GM21717 (cell line): ENCODE data around the gene NEUROG3.

Experiments used
- ATAC-seq: cut with Tn5 transposase; IDR thresholded peaks from one replicate; pipeline ENCODE4 v1.9.1; 2021; ENCODE audit warnings: mild to moderate bottlenecking, moderate library complexity; ENCODE audit not compliant: unreplicated experiment

NEUROG3 gene, protein sequence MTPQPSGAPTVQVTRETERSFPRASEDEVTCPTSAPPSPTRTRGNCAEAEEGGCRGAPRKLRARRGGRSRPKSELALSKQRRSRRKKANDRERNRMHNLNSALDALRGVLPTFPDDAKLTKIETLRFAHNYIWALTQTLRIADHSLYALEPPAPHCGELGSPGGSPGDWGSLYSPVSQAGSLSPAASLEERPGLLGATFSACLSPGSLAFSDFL

DNA sequence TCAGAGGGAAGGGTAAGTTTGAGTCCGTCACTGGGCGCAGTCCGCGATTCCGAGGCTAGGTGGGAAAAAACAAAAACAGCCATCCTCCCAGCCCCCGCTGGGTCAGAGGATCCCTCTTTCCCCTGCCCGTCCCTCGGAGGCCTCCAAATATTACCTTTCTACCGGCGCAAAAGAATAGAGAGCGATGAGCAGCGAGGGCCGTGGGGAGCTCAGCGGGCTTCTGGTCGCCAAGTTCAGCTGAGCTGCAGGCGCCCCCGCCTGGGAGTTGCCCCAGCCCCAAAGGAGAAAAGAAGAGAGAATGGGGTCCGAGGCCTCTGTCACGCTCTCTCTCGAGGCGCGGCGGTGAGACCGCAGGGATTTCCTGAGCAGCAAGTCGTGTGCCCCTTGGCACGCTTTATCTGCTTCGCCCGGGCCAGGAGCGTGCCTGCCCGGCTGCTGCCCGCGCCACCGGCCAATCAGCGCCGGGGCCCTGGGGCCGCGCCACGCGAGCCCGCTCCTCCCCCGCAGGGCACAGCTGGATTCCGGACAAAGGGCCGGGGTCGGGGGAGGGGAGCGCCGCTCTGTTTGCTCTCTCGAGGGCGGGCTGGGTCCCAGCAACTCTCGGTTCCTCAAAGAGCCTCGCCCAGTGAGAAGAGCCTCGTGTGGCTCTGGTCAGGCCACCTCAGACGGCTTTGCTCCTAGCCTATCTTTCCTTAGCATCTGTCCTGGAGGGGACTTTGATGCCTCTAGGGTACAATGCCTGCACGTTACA, at the start of gene NEUROG3:
Gene NEUROG3 (minus strand): TSS at position 367 of the 751 bp plus-strand sequence. CDS start 379 bp downstream, outside the sequence.
- peak; percentile 58 for ATAC-seq

DNA sequence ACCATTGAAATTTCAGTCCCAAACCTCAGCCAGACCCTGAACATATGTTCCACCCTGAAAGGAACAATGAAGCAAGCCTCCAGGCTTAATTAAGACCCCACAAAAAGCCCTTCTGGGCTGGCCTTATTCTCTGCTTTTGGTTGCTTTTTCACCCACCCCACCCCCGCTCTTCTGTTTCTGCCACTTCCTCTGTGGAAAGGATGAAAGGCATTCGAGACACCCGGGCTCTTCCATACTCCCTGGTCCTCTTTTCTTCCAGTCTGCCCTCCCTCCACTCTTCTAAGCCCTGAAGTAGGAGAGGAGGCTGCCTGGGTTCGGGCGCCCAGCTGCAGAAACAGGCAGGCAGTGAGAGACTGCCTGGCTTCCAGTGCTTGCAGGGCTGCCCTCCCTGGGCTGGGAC, 47.4 kb upstream of the NEUROG3 start:
- ATAC-seq, result no peak

DNA sequence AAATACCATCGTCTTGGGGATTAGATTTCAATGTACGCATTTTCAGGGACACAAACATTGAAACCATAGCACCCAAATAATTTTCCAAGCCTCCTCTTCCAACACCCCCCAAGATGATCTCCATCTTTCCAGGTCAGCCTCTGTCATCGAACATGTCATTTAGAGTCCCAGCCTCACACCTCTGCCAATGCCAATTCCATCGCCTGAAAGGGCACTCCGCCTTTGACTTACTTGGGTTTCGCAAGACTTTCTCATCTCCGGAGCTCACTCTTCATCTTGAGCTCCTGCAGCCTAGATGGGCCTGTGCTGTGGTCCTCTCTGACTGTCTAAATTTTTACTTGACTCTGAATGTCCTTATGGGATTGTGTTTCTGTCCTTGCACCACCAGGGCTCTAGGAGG, 46.4 kb upstream of the NEUROG3 start:
- no peak for ATAC-seq

DNA sequence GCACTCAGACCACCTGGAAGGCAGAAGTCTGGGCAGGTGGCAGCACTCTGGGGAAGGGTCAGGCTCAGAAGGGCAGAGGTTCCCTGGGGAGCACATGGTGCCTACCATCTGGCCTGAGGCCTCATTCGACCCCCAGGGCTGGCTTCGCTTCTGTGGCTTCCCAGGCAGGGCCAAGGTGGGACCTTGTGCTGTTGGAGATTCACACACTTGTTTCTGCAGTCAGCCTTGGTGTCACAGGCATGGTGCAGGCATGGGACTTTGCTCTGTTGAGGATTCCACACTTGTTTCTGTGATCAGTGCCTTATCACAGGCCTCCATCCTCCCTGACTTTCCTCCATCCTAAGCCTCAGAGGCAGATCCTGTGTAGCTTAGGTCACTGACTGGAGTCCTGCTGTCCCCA, 45.5 kb upstream of the NEUROG3 start:
- ATAC-seq, result no peak

DNA sequence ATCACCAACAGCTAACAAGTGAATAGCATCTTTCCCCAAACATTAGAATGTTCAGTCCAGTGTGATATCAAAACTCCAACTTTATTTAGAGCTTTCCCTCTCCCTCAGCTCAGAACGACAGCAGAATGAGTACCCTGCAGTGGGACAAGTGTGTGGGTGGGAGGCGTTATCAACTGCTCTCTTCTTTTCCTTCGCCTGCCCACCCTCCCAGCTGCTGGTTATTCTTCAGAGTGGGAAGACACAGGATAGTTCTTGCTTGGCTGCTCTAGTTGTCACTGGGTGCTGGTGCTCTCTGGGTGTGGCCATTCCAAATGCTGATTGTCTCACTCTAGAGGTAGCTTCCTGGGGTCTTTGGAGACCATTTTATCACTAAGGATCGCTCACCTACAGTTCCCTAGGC, 43.1 kb upstream of the NEUROG3 start:
- no peak for ATAC-seq

DNA sequence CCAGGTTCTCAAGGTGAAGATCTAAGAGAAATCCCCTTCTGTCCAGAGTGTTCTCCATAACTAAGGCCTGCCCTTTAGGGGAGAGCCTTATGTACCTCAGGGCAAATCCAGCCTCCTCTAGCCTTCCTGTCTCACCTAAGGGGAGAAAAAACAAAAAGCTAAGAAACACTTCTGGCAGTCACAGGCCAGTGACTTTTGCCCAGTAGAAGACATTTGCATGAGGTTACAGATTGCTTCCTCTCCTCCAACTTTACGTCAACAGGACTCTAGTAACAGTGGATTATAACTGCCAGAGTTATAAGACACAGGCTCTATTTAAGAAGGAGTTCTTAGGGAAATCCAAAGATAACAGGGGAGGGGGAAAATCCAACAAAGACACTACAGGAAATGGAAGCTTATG, 40.9 kb upstream of the NEUROG3 start:
- no peak for ATAC-seq

DNA sequence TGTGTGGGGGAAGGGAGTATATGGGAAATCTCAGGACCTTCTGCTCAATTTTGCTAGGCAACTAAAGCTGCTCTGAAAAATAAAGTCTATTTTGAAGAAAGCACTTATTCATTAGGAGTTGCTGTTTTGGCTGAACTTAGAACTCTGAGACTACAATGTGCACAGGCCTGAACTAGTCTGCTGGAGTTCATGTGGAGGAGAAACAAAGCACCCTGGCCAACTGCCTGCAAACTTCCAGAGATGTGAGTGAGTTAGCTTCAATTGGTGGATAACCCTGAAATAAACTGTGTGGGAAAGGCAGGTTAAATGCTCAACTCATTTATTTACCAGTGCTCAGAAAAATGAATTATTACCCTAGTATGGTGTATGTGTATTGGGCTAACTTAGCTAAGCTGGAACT, 39.5 kb upstream of the NEUROG3 start:
- no peak for ATAC-seq

DNA sequence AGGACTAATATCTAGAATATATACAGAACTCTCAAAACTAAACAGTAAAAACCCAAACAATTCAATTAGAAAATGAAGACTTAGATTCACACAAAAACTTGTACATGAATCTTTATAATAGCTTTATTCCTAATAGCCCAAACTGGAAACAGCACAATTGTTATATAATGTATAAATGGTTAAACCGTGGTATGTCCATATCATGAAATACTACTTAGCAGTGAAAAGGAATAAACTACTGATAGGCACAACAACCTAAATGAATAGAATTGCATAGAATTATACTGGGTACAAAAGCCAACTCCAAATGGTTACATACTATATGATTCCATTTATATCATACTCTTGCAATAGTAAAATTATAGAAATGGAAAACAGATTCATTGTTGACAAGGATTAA, 35.9 kb upstream of the NEUROG3 start:
- no peak for ATAC-seq

DNA sequence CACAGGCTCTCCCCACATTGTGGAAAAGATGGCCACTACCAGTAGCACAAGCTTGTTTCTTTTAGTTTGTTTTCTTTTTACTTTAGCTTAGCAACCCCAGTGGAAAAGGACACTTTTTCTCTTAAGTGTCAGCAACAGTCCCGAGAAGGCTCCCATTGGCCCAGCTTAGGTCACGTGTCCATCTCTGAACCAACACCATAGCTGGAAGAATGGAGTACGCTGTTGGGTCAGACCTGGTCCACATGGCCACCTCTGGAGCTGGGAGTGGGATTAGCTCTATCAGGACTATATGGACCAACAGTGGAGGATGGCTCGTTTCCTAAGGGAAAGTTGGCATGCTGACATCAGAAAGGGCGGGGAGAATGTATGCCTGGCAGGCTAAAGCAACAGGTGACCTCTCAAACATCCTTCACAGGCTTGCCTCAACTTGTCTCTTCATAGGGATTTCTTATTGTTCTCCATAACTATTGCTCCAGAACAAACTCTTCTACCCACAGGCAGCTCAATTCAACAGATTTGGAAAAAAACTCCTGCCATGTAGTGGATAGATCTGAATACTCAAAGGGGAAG, 27.6 kb upstream of the NEUROG3 start:
- no peak for ATAC-seq

DNA sequence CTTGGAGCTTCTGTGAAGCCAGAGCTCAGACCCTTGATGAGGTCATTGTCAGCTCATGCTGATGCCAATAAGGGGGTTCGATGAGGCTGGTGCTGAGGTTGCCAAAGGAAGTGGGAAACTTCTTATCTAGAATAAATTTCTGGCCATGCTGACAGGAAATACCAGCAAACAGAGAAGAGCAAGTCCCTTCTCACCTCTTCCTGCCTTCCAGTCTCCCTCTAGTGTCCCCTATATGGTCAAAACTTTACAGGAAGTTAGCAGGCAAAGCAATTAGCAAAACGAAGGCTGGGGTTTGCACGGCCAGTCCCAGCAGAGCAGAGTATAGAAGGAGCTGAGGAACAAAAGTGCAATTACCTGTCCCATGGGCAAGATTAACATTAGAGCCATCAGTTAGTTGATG, 15.1 kb upstream of the NEUROG3 start:
- ATAC-seq, result no peak

DNA sequence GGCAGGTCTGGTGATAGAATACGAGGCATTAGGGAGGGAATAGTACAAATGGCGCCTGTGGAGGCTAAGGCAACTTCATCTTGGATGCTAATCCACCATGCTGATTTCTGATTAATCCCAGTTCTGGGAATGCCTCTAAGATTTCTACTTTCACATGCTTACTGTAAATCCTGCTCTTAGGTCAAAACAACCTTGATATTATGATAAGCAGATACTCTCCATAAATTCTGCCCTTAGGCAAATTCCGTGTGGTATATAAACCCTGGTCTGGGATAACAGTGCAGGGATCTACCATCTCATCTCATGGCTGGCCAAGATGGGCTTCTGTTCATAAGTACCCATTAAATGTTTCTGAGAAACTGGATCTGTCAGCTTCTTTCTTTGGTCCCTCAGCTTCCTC, 11.4 kb upstream of the NEUROG3 start:
- ATAC-seq, result no peak

DNA sequence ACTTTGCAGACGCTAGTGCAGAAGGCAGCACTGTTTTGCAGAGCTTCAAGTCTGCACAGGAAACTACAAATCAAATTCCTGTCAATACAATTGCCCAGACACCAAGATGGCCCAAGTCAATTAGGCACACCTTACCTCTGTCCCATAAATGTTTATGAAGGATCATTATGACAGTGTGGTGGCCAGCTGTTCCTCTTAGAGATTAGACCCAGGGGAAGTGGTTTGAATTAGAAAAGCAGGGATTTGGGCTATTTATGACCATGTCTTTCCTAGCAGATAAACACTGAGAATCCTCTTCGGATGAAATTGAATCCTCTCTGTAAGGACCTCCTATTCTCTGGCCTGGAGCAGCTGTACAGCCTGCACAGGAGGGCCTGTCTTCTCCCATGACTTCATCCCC, 9.9 kb upstream of the NEUROG3 start:
- ATAC-seq, result no peak

DNA sequence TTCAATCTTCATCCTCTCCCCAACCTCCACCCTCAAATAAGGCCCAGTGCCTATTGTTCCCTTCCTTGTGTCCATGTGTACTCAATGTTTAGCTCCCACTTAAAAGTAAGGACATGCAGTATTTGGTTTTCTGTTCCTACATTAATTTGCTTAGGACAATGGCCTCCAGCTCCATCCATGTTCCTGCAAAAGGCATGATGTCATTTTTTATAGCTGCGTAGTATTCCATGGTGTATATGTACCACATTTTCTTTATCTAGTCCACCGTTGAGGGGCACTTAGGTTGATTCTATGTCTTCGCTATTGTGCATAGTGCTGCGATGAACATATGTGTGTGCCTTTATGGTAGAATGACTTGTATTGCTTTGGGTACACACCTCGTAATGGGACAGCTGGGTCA, 7.2 kb upstream of the NEUROG3 start:
- ATAC-seq, result no peak

DNA sequence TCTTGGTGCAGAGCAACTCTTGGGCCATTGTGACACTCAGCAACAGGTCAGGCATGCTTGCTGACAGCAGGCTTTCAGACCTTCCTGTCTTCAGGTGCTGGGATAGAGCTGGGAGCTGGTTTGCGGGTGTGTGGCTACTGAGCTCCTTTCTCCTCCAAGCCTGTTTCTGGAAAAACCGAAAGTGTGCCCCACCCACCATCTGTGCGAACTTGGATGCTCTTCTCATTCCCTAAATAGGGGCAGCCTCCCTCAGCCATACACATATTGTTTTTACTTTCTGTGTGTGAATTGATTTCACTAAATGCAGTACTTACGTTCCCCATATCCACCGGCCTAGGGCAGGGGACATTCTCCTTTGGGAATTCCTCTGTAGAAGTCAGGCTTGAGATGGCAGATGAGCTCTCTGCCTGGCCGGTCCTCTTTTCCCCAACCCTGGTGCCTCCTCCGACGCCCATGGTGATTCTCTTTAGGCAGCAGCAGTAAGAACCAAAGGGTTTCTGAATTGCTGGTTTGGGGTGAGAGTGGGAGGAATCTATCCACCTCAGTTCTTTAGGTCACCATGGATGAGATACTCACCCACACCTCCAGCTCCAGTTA, 6.3 kb upstream of the NEUROG3 start:
- ATAC-seq, result no peak

DNA sequence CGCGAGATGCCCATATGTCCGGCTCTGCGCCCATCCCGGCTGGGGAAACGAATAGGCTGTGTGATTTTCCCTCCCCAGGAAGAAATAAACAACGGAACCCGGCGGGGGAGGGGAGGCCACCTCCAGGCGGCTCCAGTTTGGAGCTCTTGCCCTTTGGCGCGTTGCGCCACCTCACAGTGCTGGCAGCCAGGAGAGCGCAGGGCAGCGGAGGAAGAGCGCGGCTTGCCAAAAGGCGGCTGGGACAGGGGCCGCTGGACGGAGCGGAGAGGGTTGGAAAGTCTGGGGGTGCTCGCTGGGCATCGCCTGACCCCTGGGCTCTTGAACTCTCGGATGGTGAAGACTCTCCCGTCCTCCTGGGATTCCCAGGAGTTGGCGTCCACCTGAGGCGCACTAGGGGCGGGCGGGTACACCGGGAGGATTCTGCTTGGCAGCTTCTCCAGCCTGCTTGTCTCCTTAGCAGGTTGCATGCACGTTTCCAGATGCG, 5.3 kb upstream of the NEUROG3 start:
- no peak for ATAC-seq

DNA sequence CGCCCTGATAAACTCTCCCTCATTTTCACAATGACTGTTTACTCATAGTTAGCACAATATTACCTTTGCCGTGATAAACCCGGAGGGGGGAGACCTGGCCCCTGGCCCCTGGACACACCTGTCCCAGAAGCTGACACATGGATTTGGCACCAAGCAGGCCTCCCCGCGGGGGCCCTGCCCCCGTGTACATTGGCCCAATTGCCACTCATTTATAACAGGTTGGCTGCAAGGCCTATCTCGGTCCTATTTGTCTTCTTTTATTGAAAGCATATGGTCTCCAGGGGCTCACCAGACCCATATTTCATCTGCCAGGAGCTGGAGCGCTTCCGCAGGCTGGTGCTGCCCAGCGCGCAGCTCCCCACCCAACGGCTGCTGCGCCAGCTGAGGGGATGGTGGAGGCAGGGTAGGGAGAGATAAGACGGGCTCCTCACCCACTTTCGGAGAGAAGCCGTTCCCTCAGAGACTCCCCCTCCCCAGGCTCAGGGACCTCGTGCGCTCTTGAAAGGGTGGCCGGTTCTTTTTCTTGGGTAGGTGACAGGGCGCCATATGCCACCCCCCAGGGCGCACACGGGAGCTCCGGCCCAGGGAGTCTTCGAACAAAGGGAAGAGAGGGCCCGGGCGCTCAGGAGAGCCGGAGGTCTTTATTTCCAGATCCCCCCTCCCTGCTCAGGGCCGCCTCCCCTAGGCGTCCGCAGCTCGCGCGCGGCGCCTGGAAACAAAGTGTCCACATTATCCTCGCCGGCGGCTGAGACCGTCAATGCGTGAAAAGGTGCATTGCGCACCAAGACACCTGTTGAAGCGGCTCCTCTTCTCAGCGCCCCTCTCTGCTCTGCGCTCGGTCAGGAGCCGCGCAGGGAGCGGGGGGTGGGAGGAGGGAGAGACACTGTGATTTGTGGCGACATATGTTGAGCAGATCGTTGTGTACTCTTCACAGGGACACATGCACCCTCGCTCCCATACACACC, 4.3 kb upstream of the NEUROG3 start:
- no peak for ATAC-seq

DNA sequence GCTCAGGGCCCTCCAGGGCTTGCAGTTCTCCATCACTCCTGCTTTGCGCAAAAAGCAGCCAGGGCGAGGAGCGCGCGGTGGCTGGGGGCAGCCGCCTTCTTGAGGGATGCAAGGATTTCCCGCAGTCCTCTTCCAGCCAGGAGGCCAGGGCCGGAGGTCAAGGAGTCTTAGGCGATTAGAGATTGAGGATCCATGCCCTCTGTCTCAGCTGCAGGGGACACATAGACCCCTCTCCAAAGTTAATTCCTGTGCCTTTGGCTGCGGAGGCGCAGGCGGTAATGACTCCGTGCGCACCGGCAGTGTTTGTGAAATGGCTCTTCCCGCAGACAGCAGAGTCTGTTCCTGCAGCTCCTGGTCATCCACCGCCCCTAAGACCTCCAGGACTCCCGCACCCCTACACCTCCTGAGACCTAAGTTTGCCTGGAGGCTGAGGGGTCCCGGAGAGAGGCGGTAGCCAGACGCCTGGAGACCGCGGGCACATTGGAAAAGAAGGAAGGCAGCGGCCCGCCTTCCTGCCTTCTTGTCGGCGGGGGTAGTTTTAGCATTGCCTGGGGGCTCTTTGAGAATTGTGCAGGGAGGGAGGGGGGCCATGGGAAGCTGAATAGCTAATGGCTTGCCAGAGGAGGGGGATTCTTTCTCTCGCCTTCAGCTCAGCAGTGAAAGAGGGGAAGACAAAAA, 3.3 kb upstream of the NEUROG3 start:
- ATAC-seq, result no peak

DNA sequence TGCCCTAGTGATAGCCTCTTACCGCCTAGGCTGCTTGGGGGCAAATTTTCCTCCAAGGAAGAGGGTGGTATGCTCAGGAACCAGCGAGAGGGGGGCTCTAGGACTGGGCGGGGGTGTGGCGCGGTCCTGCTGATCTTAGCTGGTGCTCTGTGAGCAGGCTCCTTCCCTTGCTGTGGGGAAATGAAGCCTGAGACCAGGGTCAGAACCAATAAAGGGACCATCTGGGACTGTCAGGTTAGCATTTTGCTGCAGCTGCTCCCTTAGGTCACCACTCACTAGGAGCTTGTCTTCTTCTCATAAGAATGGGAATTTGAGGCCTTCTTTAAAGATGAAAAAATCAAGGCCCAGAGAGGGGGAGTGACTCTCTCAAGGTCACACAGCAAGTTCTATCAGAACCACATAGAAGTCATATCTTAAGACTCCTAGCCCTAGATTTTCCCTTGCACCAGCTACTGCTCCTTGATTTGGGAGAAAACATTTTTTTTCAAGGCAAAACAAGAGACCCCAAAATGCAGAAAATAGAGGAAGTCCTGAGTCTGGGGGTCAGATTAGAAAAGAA, 2.0 kb upstream of the NEUROG3 start:
- no peak for ATAC-seq

DNA sequence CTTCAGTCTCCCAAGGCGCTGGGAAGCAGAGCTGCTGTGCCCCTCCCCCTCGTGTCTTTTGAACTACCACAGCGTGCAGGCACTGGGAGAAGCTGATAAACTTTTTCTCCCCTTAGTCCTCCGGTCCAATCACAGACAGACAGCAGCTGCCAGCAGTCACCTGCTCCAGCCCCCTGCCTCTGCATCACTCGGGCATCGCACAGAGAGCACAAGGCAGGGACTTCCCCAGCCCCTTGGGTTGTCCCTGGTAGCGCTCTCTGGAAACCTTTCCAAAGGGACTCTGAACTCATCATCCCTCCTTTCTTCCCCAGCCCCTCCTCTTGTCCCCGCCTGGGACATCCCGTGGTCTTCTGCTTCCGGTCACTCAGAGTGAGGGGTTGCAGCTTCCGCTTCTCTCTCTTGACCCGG, 1.4 kb upstream of the NEUROG3 start:
- ATAC-seq, result no peak
